K562 (cell line): ENCODE results near the gene MLYCD. TPM values are rescaled to one million over a fixed set of nuclear protein-coding genes. Genes with fewer than 3 reads are reported as not detected.

Source experiments
- ATAC-seq: fragments of 200-7000 bp; cut with Tn5 transposase; 3 replicates; pipeline ENCODE4 v1.9.1; 2020; ENCODE audit warnings: moderate library complexity
- BruUV-seq: library from RNA; stranded (reverse); fragments of 400-500 nt; replicated peaks from 2 replicates; lab custom pipeline; 2021; lab: Mats Ljungman, UMichigan
- CTCF ChIA-PET: fragments of 300-600 bp; formaldehyde crosslinking; extraction: SDS; loops from one replicate; lab custom pipeline; 2021; ENCODE audit warnings: low intra/inter-chr PET ratio; lab: Yijun Ruan, JAX
- POLR2A ChIA-PET: fragments of 300-600, 350-650 bp; sonication (Branson Sonifier 250); formaldehyde crosslinking; extraction: SDS; loops from one replicate; lab custom pipeline; 2021; ENCODE audit warnings: antibody characterized with exemption, inconsistent platforms; lab: Yijun Ruan, JAX
- DNase-seq, 4 experiments: peaks; one replicate each; pipeline versions ENCODE4 v3.0.0 to v3.0.0-alpha.2; 2011 to 2018; ENCODE audit warnings: low spot score in 3 of 4, mixed read lengths in 3 of 4; ENCODE audit errors: extremely low read depth in 1 of 4
- FAIRE-seq: peaks from 2 replicates; lab custom pipeline; 2011; peaks lifted over from hg19 to GRCh38; lab: Jason Lieb, UNC
- H2AFZ ChIP-seq: 2 replicates; pipeline ENCODE4 v1.6.0; 2011; ENCODE audit warnings: low read depth, low read length, control low read depth, inconsistent platforms
- H3K27ac ChIP-seq: fragments of 200-600 bp; 3 replicates; pipeline ENCODE4 v1.8.0; 2011; ENCODE audit warnings: low read depth, mild to moderate bottlenecking, control low read depth, inconsistent platforms, low read length, moderate library complexity, mixed read lengths; ENCODE audit errors: extremely low read depth
- H3K27me3 ChIP-seq, 2 experiments: fragments of 300-600 bp in 1 of 2; 2 replicates in 1 of 2; 3 replicates in 1 of 2; pipeline versions ENCODE4 v1.6.0 to v1.8.0; 2011; ENCODE audit warnings: inconsistent platforms in 2 of 2, low read length in 2 of 2, mild to moderate bottlenecking in 1 of 2, mixed read lengths in 1 of 2, moderate library complexity in 1 of 2; ENCODE audit not compliant: control insufficient read depth in 2 of 2, insufficient read depth in 2 of 2
- H3K36me3 ChIP-seq: fragments of 300-600 bp; 3 replicates; pipeline ENCODE4 v1.8.0; 2011; ENCODE audit warnings: mild to moderate bottlenecking, low read length, inconsistent platforms; ENCODE audit not compliant: control insufficient read depth, insufficient read depth
- H3K4me1 ChIP-seq, 2 experiments: fragments of 200-600 bp in 1 of 2; replicated peaks in 1 of 2; 2 replicates in 1 of 2; 3 replicates in 1 of 2; pipeline versions ENCODE4 v1.5.1 to v1.8.0; 2011; ENCODE audit warnings: inconsistent platforms in 2 of 2, low read length in 2 of 2, mild to moderate bottlenecking in 1 of 2, mixed read lengths in 1 of 2, moderate library complexity in 1 of 2; ENCODE audit not compliant: control insufficient read depth in 2 of 2, insufficient read depth in 2 of 2
- H3K4me2 ChIP-seq: 2 replicates; pipeline ENCODE4 v1.6.1; 2011; ENCODE audit warnings: low read length, control low read depth, inconsistent platforms, mixed read lengths; ENCODE audit not compliant: insufficient read depth
- H3K4me3 ChIP-seq: fragments of 200-600 bp; sonication (generic), shearing (Covaris generic); 2 replicates; pipeline ENCODE4 v1.5.1; 2016; ENCODE audit warnings: control low read depth, inconsistent platforms
- H3K79me2 ChIP-seq: fragments of 200-600 bp; 3 replicates; pipeline ENCODE4 v1.8.0; 2011; ENCODE audit warnings: low read length, inconsistent platforms; ENCODE audit not compliant: control insufficient read depth, insufficient read depth
- H3K9ac ChIP-seq, 2 experiments: 2 replicates each; pipeline versions ENCODE4 v1.6.0 to v1.6.1; 2011; ENCODE audit warnings: low read depth in 2 of 2, low read length in 2 of 2, control low read depth in 1 of 2, inconsistent platforms in 1 of 2, mild to moderate bottlenecking in 1 of 2, mixed read lengths in 1 of 2; ENCODE audit not compliant: insufficient read depth in 1 of 2
- H3K9me1 ChIP-seq: one replicate; pipeline ENCODE4 v1.6.0; 2011; ENCODE audit warnings: inconsistent platforms, mild to moderate bottlenecking, low read length, moderate library complexity; ENCODE audit not compliant: control insufficient read depth, insufficient read depth
- H3K9me3 ChIP-seq: replicated peaks from 2 replicates; pipeline ENCODE4 v1.5.1; 2011; ENCODE audit warnings: low read depth, low read length, inconsistent platforms; ENCODE audit not compliant: control insufficient read depth, insufficient read depth
- H4K20me1 ChIP-seq: replicated peaks from 2 replicates; pipeline ENCODE4 v1.6.1; 2011; ENCODE audit warnings: low read length, inconsistent platforms, mixed read lengths; ENCODE audit not compliant: control insufficient read depth, insufficient read depth
- ATF1 ChIP-seq, 2 experiments: fragments of 450-650 bp in 1 of 2; IDR thresholded peaks; 2 replicates each; pipeline ENCODE4 v1.6.1; 2016; ENCODE audit warnings: missing compliant biosample characterization in 1 of 2, missing genetic modification characterization in 1 of 2
- CHD2 ChIP-seq: IDR thresholded peaks from 2 replicates; pipeline ENCODE4 v1.6.1; 2011; ENCODE audit warnings: low read depth, low read length
- CREM ChIP-seq: IDR thresholded peaks from 2 replicates; pipeline ENCODE4 v1.6.1; 2014; ENCODE audit warnings: antibody characterized with exemption, low read depth
- ELF1 ChIP-seq: fragments of 200-800 bp; sonication (Bioruptor generic); IDR thresholded peaks from 2 replicates; pipeline ENCODE4 v1.6.1; 2016; ENCODE audit warnings: missing genetic modification characterization, missing compliant biosample characterization
- EP400 ChIP-seq: fragments of 450-650 bp; IDR thresholded peaks from 2 replicates; pipeline ENCODE4 v1.6.1; 2017; ENCODE audit warnings: antibody characterized with exemption, mild to moderate bottlenecking, moderate library complexity
- HSF4 ChIP-seq: fragments of 250-450 bp; sonication (Bioruptor Pico); IDR thresholded peaks from 2 replicates; pipeline ENCODE4 v2.1.2; 2022; ENCODE audit warnings: mild to moderate bottlenecking, moderate library complexity, borderline replicate concordance
- NR4A1 ChIP-seq, 2 experiments: fragments of 250-450 bp in 1 of 2; fragments of 450-650 bp in 1 of 2; sonication (Bioruptor Pico) in 1 of 2; IDR thresholded peaks; 2 replicates each; pipeline versions ENCODE4 v1.4.0 to v1.6.1; 2016 to 2020; ENCODE audit warnings: mild to moderate bottlenecking in 2 of 2, missing compliant biosample characterization in 1 of 2, missing genetic modification characterization in 1 of 2, moderate library complexity in 1 of 2
- PTBP1 ChIP-seq: fragments of 200-400 bp; formaldehyde crosslinking; IDR thresholded peaks from 2 replicates; pipeline ENCODE4 v1.6.1; 2017; ENCODE audit warnings: low read depth, low read length
- RBFOX2 ChIP-seq: fragments of 200-400 bp; formaldehyde crosslinking; IDR thresholded peaks from 2 replicates; pipeline ENCODE4 v1.6.1; 2017; ENCODE audit warnings: low read depth, mild to moderate bottlenecking, low read length, moderate library complexity
- WGBS: fragments of 100-300 bp; shearing (Covaris generic); methylation state at CpG from one replicate; pipeline ENCODE4 v1.1.6; 2016; ENCODE audit warnings: low coverage, mixed read lengths; ENCODE audit not compliant: insufficient coverage; ENCODE audit errors: missing lambda C conversion rate; 5-methylcytosine and 5-hydroxymethylcytosine counted together
- in situ Hi-C: fragments of 300-500 bp; cut with MboI; formaldehyde crosslinking; loops from 4 replicates; pipeline ENCODE4 v1.15.0; 2018; ENCODE audit warnings: inconsistent platforms, mixed read lengths
- intact Hi-C: fragments of 100-400 bp; cut with micrococcal nuclease; formaldehyde crosslinking; loops from 2 replicates; pipeline ENCODE4 v1.14.2; 2022
- polyA plus RNA-seq, 8 experiments: library from polyadenylated mRNA; depleted of rRNA in 4 of 8; stranded (reverse) in 5 of 8; unstranded in 3 of 8; fragments of >200 nt; fragmentation: Nextera tagmentation in 2 of 8; fragmentation: Illumina TruSeq in 1 of 8; extraction: Ambion mirVana in 2 of 8; extraction: Trizol in 1 of 8; gene quantifications; 2 replicates each; pipeline versions ENCODE4 v1.2.1 to v1.2.3, GENCODE V29; 2011 to 2014; ENCODE audit warnings: inconsistent platforms in 1 of 8, missing spikeins in 1 of 8
- total RNA-seq, 7 experiments: library from RNA; depleted of rRNA in 6 of 7; stranded (reverse); fragments of >200 nt in 6 of 7; fragmentation: Illumina TruSeq in 2 of 7; extraction: Trizol in 2 of 7; gene quantifications; 2 replicates each; pipeline versions ENCODE4 v1.2.1 to v1.2.3, GENCODE V29; 2011 to 2021; ENCODE audit warnings: low replicate concordance in 1 of 7

MLYCD gene
- total and polyA plus RNA-seq, 9 of the 15 experiments (the other 6 are each of a cell fraction or from before 2014, with no cell fraction given): 0.15 to 2.0 (median 1.0) TPM

DNA sequence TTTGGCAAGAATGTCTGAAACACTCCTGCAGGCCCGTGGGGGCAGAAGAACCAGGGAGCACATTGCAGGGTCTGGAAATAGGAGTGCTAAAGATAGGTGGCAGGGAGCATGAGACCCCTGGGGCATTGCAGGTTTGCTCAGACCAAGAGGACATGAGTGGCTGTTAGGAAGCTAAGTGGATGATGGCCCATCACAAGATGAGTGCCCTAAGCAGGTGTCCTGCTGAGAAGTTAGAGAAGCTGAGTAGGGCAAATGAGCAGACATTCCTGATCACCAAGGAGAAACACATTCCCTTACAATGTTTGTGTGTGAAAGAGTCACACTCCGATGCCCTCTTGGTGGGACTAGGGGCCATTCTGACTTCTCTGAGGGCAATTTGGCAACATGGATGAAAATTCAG, 9.9 kb downstream of the MLYCD start (continued):
- TF ChIP-seq ATF1 (CRISPR knock-in tag; IDR thresholded peaks at IDR 0.05) (no peak), ATF1 (tag; IDR thresholded peaks at IDR 0.05) (no peak), EP400 (no peak), ELF1 (tag) (no peak), CREM (no peak), RBFOX2 (no peak)
- TF ChIP-seq, all 486 proteins: peak for 0

GRCh38 chr16:83911290-83911689, 12.4 kb downstream of the MLYCD start:
- Histone ChIP-seq H3K4me2 (no peak overlapping the region), H3K4me3 (no peak overlapping the region), H3K9me3 (no peaks in the 10 kb centered on the region), H3K4me1 (peaks cover 0 to 7% of the 10 kb centered on the region in 2 experiments; a peak in 2 of 5 replicates), H3K27me3 (peaks cover under 1 to 7% of the 10 kb centered on the region in 2 experiments; a peak in 3 of 5 replicates), H2AFZ (no peak overlapping the region), H3K27ac (no peak overlapping the region), H3K9ac (no peak overlapping the region), H3K79me2 (no peaks in the 10 kb centered on the region), H4K20me1 (no peaks in the 10 kb centered on the region), H3K9me1 (no peaks in the 10 kb centered on the region), H3K36me3 (no peaks in the 10 kb centered on the region)
- in situ Hi-C loops (no loop called here), intact Hi-C loops (no loop called here)
- ChIA-PET POLR2A (interaction anchor here (2.0 kb wide), 1 partner anchor 12 kb away, joined by 9 read pairs; the partner anchor contains the start of gene MLYCD), CTCF (no interaction called here)
- no peak for TF ChIP-seq PTBP1
- no peak for TF ChIP-seq NR4A1 (CRISPR knock-in tag; IDR thresholded peaks at IDR 0.05)
- no peak for TF ChIP-seq NR4A1 (tag; IDR thresholded peaks at IDR 0.05)
- no peak for TF ChIP-seq HSF4 (CRISPR knock-in tag)
- TF ChIP-seq CHD2: no peak
- BruUV-seq: no TSS peak
- 47% methylated on average over 10 of the region's 10 CpGs for WGBS
- no peak for ATAC-seq
- no peak for DNase-seq
- FAIRE-seq: no peak
